ENCODE measurements around the gene MAX.

GRCh38 chr14:65098586-65098985 is 3.7 kb downstream of the MAX start:
- TF ChIP-seq RBFOX2 (IDR thresholded peaks at IDR 0.05; ENCODE audit: low read depth, low read length) (no peak), ID3 (CRISPR knock-in tag; IDR thresholded peaks at IDR 0.05) (no peak), ID3 (tag; IDR thresholded peaks at IDR 0.05) (no peak), MYC (IDR thresholded peaks at IDR 0.05; ENCODE audit: low read depth, low read length) (no peak), MYC (CRISPR knock-in tag; IDR thresholded peaks at IDR 0.05; ENCODE audit: borderline replicate concordance, low read depth) (no peak), FOXA3 (CRISPR knock-in tag; conservative IDR thresholded peaks at IDR 0.05 in 1 of 2, IDR thresholded peaks at IDR 0.05 in 1 of 2) (no peak), POLR2A (conservative IDR thresholded peaks at IDR 0.05) (no peak), CBX1 (IDR thresholded peaks at IDR 0.05; ENCODE audit: low read depth) (no peak), RBBP5 (IDR thresholded peaks at IDR 0.05; ENCODE audit: borderline replicate concordance, insufficient read depth, low read length, poor library complexity, severe bottlenecking) (no peak), CTCF (IDR thresholded peaks at IDR 0.05 in 2 of 3, conservative IDR thresholded peaks at IDR 0.05 in 1 of 3; ENCODE audit: insufficient read depth in 2 of 3, low read depth in 1 of 3, low read length in 3 of 3) (no peak), ELF4 (CRISPR knock-in tag; IDR thresholded peaks at IDR 0.05) (no peak), ZNF263 (CRISPR knock-in tag; IDR thresholded peaks at IDR 0.05; ENCODE audit: borderline replicate concordance) (no peak)

Data from K562 (cell line).